Measurements from ENCODE around the gene ST3GAL4.

ST3GAL4 gene

DNA sequence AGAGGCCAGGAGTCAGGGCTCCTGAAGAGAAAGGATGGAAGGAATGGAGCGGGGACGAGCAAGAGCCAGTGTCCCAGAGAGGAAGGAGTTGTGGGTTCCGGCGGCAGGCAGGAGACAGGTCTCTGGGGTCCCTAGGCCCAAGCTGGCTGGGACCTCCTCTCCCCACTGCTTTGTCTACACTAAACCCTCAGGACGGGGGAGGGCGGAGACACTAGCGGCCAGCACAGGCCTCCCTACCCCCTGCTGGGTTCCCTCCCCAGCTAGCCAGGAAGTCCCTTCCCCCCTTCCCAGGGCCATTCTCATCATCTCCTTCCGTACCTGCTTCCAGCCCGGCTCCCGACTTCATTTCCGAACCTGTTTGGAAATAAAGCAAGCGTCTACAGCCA lies 79.5 kb downstream of the ST3GAL4 start:
- TF ChIP-seq, protein P1, sequence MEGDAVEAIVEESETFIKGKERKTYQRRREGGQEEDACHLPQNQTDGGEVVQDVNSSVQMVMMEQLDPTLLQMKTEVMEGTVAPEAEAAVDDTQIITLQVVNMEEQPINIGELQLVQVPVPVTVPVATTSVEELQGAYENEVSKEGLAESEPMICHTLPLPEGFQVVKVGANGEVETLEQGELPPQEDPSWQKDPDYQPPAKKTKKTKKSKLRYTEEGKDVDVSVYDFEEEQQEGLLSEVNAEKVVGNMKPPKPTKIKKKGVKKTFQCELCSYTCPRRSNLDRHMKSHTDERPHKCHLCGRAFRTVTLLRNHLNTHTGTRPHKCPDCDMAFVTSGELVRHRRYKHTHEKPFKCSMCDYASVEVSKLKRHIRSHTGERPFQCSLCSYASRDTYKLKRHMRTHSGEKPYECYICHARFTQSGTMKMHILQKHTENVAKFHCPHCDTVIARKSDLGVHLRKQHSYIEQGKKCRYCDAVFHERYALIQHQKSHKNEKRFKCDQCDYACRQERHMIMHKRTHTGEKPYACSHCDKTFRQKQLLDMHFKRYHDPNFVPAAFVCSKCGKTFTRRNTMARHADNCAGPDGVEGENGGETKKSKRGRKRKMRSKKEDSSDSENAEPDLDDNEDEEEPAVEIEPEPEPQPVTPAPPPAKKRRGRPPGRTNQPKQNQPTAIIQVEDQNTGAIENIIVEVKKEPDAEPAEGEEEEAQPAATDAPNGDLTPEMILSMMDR (conservative IDR thresholded peaks at IDR 0.05; ENCODE audit: low read depth): no peak
- CTCF ChIA-PET: no interaction called here

DNA sequence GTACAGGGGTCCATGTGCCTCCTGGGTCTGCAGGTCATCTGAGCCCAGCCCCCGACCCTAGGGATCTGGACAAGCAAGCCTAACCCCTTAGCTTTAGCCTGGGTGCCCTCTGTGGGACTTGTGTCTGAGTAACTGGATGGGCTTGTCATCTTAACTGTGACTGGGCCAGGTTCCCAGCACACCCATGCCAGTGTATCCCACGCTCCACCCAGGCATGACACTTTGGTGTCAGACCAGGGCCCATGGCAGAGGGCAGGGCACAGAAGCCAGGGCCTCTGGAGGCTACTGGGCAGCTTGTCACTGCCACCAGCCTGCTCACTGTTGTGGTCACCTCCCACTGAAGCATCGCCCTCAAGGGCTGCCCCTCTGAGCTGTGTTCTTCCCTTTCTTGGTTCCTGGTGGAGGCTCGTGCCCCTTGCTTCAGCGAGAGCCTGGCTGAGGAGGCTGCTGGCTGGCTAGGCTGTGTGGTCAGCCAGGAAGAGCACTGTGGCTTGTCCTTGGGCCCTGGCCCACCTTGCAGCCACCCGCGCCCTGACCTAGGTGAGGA lies 80.8 kb downstream of the ST3GAL4 start:
- POLR2A ChIA-PET (ENCODE audit: low non-redundant PET): no interaction called here
- no peak for DNase-seq (ENCODE audit: low spot score)

More for the DNA sequence above, 79.5 kb downstream of the ST3GAL4 start:
- DNase-seq (ENCODE audit: low spot score): no peak
- POLR2A ChIA-PET (ENCODE audit: low non-redundant PET): no interaction called here
- H3K27ac ChIP-seq: peak overlapping the region; percentile 15; the same call in 1 of the 2 replicates

DNA sequence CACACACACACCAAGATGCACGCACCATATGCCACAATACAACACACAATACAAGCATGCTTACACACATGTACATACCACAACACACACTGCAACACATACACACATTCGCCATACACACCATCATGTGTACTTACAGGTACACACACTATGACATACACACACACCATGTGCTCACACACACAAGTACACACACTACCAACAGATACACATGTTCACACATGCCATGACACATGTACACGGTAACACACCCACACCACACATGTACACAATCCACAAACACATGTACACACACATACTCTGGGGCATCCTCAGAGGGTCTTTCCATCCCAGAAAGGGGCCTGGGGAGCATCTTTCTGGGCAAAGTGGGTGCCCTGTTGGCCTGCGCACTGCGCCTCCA lies 82.2 kb downstream of the ST3GAL4 start:
- no peak for DNase-seq (ENCODE audit: low spot score)
- peak overlapping the region; percentile 52 for H3K27ac ChIP-seq
- ChIA-PET CTCF (no interaction called here), POLR2A (ENCODE audit: low non-redundant PET) (no interaction called here)
- TF ChIP-seq, protein P1 (conservative IDR thresholded peaks at IDR 0.05; ENCODE audit: low read depth): no peak

More for the DNA sequence above, 80.8 kb downstream of the ST3GAL4 start:
- H3K27ac ChIP-seq: peak overlapping the region; percentile 32
- TF ChIP-seq, protein P1 (conservative IDR thresholded peaks at IDR 0.05; ENCODE audit: low read depth): no peak
- CTCF ChIA-PET: interaction anchor here (1.3 kb wide), 1 partner anchor 44 kb away, joined by 5 read pairs; no protein-coding TSS in a partner anchor

DNA sequence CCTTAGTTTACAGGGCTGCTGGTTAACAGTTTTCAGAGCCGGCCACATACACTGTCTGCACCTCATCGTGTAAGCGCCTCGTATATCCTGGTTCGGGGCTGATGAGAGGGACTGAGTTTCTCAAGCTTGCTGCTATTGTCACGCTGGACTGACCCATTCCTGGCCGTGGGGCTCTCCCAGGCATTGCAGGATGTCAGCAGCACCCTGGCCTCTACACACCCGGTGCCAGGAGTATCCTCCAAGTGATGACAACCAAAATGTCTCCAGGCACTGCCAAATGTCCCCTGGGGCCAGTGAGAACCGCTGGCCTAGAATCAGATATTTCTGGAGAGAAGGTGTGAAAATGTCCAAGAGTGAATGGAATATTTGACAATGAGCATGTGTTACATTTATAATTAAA lies 82.8 kb downstream of the ST3GAL4 start:
- ChIA-PET POLR2A (ENCODE audit: low non-redundant PET) (no interaction called here), CTCF (no interaction called here)
- DNase-seq (ENCODE audit: low spot score): no peak
- H3K27ac ChIP-seq: peak overlapping the region; percentile 52
- TF ChIP-seq, protein P1 (conservative IDR thresholded peaks at IDR 0.05; ENCODE audit: low read depth): no peak

DNA sequence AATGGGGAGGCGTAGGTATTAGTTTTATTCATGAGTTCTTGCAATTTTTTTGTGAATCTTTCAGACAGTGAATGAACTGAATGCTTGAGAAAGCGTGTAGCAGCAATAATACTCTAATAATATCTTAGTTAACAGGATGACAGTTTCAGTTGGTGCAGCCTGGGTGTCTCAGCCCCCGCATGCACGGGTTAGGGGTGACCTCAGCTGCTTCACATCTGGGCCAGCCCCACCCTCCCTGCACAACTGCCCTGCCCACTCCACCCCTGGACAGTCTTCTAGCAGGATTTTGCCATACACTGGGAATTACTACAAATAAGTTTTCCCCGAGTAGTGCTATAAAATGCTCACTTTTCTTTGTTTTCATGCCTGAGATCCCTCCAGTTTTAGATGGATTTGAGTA lies 83.2 kb downstream of the ST3GAL4 start:
- peak overlapping the region; percentile 52 for H3K27ac ChIP-seq
- POLR2A ChIA-PET (ENCODE audit: low non-redundant PET): no interaction called here
- DNase-seq (ENCODE audit: low spot score): no peak
- TF ChIP-seq, protein P1 (conservative IDR thresholded peaks at IDR 0.05; ENCODE audit: low read depth): no peak
- CTCF ChIA-PET: no interaction called here

DNA sequence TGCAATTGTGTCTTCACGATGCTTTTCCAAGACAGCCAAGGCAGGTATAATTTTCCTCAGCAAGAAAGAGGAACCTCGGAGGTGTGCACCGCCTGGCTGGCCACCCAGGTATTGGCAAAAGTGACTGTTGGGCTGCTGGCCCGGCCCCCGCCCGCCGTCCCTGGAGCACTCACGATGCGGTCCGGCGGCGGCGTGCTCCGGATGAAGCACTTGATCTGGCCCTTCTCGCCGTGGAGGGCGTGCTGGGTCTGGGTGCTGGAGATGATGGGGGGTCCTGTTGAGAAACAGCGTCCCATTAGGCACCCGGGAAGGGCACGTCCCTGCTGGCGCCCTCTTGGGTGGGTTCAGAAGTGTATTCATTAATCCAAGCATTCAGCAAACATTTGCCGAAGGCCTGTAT lies 84.8 kb downstream of the ST3GAL4 start:
- POLR2A ChIA-PET (ENCODE audit: low non-redundant PET): no interaction called here
- no peak for DNase-seq (ENCODE audit: low spot score)
- H3K27ac ChIP-seq: no peak overlapping the region
- TF ChIP-seq, protein P1 (conservative IDR thresholded peaks at IDR 0.05; ENCODE audit: low read depth): no peak
- CTCF ChIA-PET: interaction anchor here (0.5 to 3.8 kb wide), 9 partner anchors 9 to 633 kb away, joined by 3 to 46 read pairs (median 5); no protein-coding TSS in a partner anchor

All from RWPE1 (cell line).